ENCODE data around the gene TTC21A.

The TTC21A gene

DNA sequence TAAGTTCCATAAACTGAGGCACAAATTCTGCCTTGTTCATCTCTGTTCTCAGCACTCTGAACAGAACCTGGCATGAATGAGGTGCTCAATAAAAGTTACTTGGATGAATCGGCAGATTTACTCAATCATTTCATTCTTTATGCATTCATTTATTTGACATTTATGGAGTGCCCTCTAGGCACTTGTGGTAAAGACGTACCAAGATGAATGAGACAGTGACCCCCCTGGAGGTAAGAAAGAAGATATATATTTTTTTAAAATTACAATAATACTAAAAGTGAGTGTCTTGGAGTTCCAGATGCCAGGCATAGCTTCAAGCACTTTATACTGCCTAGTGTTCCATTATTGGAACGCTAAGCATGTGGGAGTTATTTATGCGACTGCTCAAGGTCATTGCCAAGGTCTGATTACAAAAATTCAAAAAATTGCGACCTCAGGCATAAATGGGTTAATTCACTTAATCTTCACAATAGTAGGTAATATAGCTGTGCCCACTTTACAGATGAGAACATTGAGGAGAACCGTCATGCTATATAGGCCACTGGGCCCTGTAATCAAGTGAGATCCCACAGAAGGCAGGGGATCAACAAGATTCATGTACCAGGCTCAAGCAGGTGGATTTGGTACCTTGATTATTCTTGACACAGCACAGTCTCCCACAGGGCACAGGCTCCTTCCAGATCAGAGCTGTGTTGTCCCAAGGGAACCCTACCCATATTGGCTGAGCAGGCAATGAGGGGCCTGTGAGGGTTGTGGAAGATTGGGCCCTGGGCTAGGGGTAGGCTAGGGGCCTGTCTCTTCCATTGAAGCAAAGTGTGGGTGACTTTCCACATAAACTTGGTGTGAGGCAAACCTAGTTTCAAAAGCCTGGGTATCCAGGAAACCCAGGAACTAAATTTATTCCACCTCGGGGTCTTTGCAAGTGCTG is 74.2 kb downstream of the TTC21A start:
- DNase-seq, result no peak

- no peak for DNase-seq
Measured at GRCh38 chr3:39183211-39184080, 76.0 kb downstream of the TTC21A start.

GRCh38 chr3:39184081-39184967 is 76.8 kb downstream of the TTC21A start:
- no peak for DNase-seq

- DNase-seq, result no peak
Measured at GRCh38 chr3:39184968-39185285, 77.4 kb downstream of the TTC21A start.

- DNase-seq, result no peak
Measured at GRCh38 chr3:39185326-39185958, 78.0 kb downstream of the TTC21A start.

DNA sequence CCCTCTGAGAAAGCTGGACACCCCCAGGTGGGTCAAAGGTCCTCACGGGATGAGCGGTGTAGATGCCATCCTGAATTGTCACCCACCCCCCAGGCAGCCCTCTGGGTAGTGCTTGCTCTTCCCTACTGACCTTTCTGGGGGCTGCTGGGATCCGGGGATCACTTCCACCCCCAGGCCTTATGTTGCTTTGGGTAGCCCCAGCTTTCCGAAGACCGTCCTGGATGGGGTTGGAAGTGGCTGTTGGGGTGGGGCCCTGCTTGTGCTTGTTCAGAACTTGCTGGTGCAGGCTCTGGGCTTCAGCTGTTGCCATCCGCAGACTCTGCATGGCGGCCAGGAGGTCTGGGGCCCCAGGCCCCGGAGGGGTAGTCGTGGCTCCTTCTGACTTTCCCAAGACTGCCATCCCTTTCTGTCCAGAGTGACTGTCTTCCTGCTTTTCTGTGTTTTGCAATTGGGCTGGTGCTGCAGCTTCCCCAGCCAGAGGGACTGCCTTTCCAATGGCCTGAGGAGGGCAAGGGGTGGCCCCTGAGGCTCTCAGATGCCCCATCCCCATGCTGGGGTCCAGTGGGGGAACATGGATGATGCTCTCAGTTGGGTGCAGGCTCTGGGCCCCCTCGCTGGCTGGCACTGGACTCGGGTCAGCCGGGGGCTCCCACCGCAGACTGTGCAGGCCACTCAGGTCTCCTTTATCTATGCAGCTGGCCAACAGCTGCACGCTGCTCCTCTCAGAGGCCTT is 78.6 kb downstream of the TTC21A start:
- no peak for DNase-seq

GRCh38 chr3:39186692-39187151 is 79.2 kb downstream of the TTC21A start:
- DNase-seq, result no peak

DNA sequence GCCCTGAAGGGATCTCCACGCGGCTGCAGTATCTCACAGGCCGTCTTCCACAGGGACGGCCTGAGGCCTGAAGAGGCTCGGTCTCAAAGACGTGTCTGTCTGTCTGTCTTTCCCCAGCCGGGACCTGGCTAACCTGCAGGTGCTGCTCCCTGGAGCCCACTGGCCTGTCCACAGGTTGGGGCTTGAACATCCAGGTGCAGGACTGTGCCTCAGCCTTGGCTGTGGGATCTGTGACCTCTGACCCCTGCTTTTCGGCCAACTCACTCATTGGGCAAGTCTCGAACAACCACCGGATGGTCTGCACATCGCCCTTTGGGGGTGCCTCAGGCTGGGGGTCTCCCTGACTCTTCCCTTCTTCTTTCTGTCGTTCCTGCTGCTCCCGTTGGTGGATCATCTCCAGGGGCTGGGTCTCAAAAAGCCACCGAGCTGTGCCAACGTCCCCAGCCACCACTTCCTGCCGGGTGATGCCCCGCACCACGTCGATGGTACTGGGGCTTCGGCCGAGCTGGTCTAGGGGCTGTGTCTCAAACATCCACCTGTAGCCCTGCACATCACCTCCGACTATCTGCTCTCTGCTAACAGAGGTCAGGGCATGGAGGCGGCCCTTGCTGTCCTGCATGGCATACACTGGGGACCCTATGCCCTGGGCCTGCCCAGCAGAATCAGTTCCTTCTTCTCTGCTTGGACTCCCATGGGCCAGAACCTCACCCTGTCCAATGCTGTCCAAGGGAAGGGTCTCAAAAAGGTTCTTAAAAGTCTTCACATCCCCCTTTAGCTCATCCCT is 80.1 kb downstream of the TTC21A start:
- DNase-seq, result no peak
